Endothelial cell of umbilical vein (primary cell): ENCODE measurements around the gene OR6K2. TPM values are rescaled to one million over a fixed set of nuclear protein-coding genes. Genes with fewer than 3 reads are reported as not detected.

Experiments
- BruUV-seq: library from RNA; stranded (reverse); fragments of 400-500 nt; replicated peaks from 2 replicates; lab custom pipeline; 2021; lab: Mats Ljungman, UMichigan
- CTCF ChIA-PET: fragments of 300-600, 350-600 bp; sonication (Branson Sonifier 250); formaldehyde crosslinking; loops from one replicate; lab custom pipeline; 2021; ENCODE audit warnings: antibody characterized with exemption, inconsistent platforms; lab: Charles Lee
- POLR2A ChIA-PET: fragments of 300-600, 350-600 bp; sonication (Branson Sonifier 250); formaldehyde crosslinking; loops from one replicate; lab custom pipeline; 2021; ENCODE audit warnings: antibody characterized with exemption, inconsistent platforms; lab: Charles Lee
- DNase-seq: peaks from one replicate; pipeline ENCODE4 v3.0.0-alpha.2; 2011; ENCODE audit warnings: low read depth, low spot score
- FAIRE-seq: peaks from 2 replicates; lab custom pipeline; 2011; peaks lifted over from hg19 to GRCh38; lab: Jason Lieb, UNC
- H2AFZ ChIP-seq: 2 replicates; pipeline ENCODE4 v1.6.0; 2012; ENCODE audit warnings: low read depth, low read length, control low read depth, inconsistent platforms
- H3K27ac ChIP-seq: 2 replicates; pipeline ENCODE4 v1.5.1; 2011; ENCODE audit warnings: low read depth, mild to moderate bottlenecking, control low read depth, low read length, moderate library complexity; ENCODE audit not compliant: insufficient read depth
- H3K27me3 ChIP-seq, 2 experiments: 2 replicates each; pipeline versions ENCODE4 v1.6.0 to v1.6.1; 2011; ENCODE audit warnings: low read length in 2 of 2, mixed read lengths in 1 of 2; ENCODE audit not compliant: control insufficient read depth in 2 of 2, insufficient read depth in 2 of 2
- H3K36me3 ChIP-seq, 2 experiments: 2 replicates in 1 of 2; 3 replicates in 1 of 2; pipeline ENCODE4 v1.5.1; 2011; ENCODE audit warnings: low read length in 2 of 2, mild to moderate bottlenecking in 1 of 2, moderate library complexity in 1 of 2; ENCODE audit not compliant: control insufficient read depth in 2 of 2, insufficient read depth in 2 of 2; ENCODE audit errors: extremely low read depth in 1 of 2
- H3K4me1 ChIP-seq: 3 replicates; pipeline ENCODE4 v1.5.1; 2011; ENCODE audit warnings: mild to moderate bottlenecking, low read length; ENCODE audit not compliant: control insufficient read depth, insufficient read depth; ENCODE audit errors: extremely low read depth
- H3K4me2 ChIP-seq: 2 replicates; pipeline ENCODE4 v1.6.1; 2011; ENCODE audit warnings: low read length, control low read depth, mixed read lengths; ENCODE audit not compliant: insufficient read depth
- H3K4me3 ChIP-seq, 3 experiments: fragments of 200-600 bp in 1 of 3; sonication (generic), shearing (Covaris generic) in 1 of 3; replicated peaks in 1 of 3; 2 replicates each; pipeline ENCODE4 v1.5.1; 2011 to 2016; ENCODE audit warnings: control low read depth in 3 of 3, low read length in 3 of 3, mild to moderate bottlenecking in 2 of 3, inconsistent platforms in 1 of 3, low read depth in 1 of 3, moderate library complexity in 1 of 3; ENCODE audit not compliant: insufficient read depth in 1 of 3
- H3K79me2 ChIP-seq: 2 replicates; pipeline ENCODE4 v1.6.0; 2012; ENCODE audit warnings: low read length, inconsistent platforms; ENCODE audit not compliant: control insufficient read depth, insufficient read depth
- H3K9ac ChIP-seq: replicated peaks from 2 replicates; pipeline ENCODE3; 2011; ENCODE audit warnings: low read length, control low read depth; ENCODE audit not compliant: insufficient read depth; ENCODE audit errors: extremely low read depth
- H3K9me1 ChIP-seq: replicated peaks from 3 replicates; pipeline ENCODE4 v1.6.0; 2011; ENCODE audit warnings: mild to moderate bottlenecking, low read length; ENCODE audit not compliant: control insufficient read depth, insufficient read depth; ENCODE audit errors: extremely low read depth
- H3K9me3 ChIP-seq: replicated peaks from 2 replicates; pipeline ENCODE4 v1.5.1; 2012; ENCODE audit warnings: low read length, inconsistent platforms; ENCODE audit not compliant: control insufficient read depth, insufficient read depth
- H4K20me1 ChIP-seq: replicated peaks from 2 replicates; pipeline ENCODE3; 2011; ENCODE audit warnings: mild to moderate bottlenecking, low read length; ENCODE audit not compliant: control insufficient read depth, insufficient read depth; ENCODE audit errors: extremely low read depth
- CTCF ChIP-seq, 2 donors: IDR thresholded peaks; 1 replicate in 1 of 2; 2 replicates in 1 of 2; pipeline ENCODE4 v1.5.1; 2011; ENCODE audit warnings: low read length in 2 of 2, mild to moderate bottlenecking in 2 of 2, moderate library complexity in 2 of 2, control low read depth in 1 of 2, inconsistent platforms in 1 of 2, low read depth in 1 of 2; ENCODE audit not compliant: insufficient read depth in 1 of 2; ENCODE audit errors: extremely low read depth in 1 of 2
- EZH2 ChIP-seq: IDR thresholded peaks from 2 replicates; pipeline ENCODE4 v1.6.1; 2012; ENCODE audit warnings: borderline replicate concordance, low read depth, mild to moderate bottlenecking, moderate library complexity, low read length, inconsistent platforms; ENCODE audit not compliant: severe bottlenecking
- FOS ChIP-seq: IDR thresholded peaks from 2 replicates; pipeline ENCODE4 v1.6.1; 2011; ENCODE audit warnings: mild to moderate bottlenecking, low read length, moderate library complexity, borderline replicate concordance; ENCODE audit not compliant: insufficient read depth
- GATA2 ChIP-seq: IDR thresholded peaks from 2 replicates; pipeline ENCODE4 v1.7.0; 2011; ENCODE audit warnings: low read depth, mild to moderate bottlenecking, moderate library complexity, mixed read lengths, low read length; ENCODE audit not compliant: insufficient read length, insufficient read depth
- JUN ChIP-seq: IDR thresholded peaks from 2 replicates; pipeline ENCODE4 v1.6.1; 2011; ENCODE audit warnings: borderline replicate concordance, low read depth; ENCODE audit not compliant: insufficient read length, insufficient read depth
- MAX ChIP-seq: IDR thresholded peaks from 2 replicates; pipeline ENCODE4 v1.6.1; 2011; ENCODE audit not compliant: insufficient read depth, insufficient read length
- MYC ChIP-seq: IDR thresholded peaks from one replicate; pipeline ENCODE4 v1.6.1; 2011; ENCODE audit warnings: mild to moderate bottlenecking, low read depth, low read length
- POLR2A ChIP-seq: IDR thresholded peaks from 2 replicates; pipeline ENCODE4 v1.6.1; 2012; ENCODE audit warnings: low read depth, mild to moderate bottlenecking, control low read depth, low read length
- POLR2AphosphoS5 ChIP-seq: IDR thresholded peaks from 2 replicates; pipeline ENCODE4 v1.6.1; 2012; ENCODE audit warnings: low read depth, mild to moderate bottlenecking, control low read depth, low read length, moderate library complexity; ENCODE audit not compliant: insufficient read depth
- dilution Hi-C: fragments of 300-500 bp; cut with MboI; formaldehyde crosslinking; loops from one replicate; pipeline ENCODE4 v1.15.0; 2019; ENCODE audit warnings: low sequenced_read_pairs; ENCODE audit not compliant: extremely low pct_ligation_motif_present
- intact Hi-C: fragments of 100-400 bp; cut with micrococcal nuclease; formaldehyde crosslinking; loops from one replicate; pipeline ENCODE4 v1.10.0; 2022
- polyA plus RNA-seq, 4 experiments: library from polyadenylated mRNA; depleted of rRNA in 3 of 4; stranded (reverse) in 3 of 4; unstranded in 1 of 4; fragments of >200 nt; gene quantifications; 2 replicates each; pipeline versions ENCODE4 v1.2.1 to v1.2.3, GENCODE V29; 2011 to 2012; ENCODE audit warnings: missing spikeins in 1 of 4
- total RNA-seq: library from RNA; stranded (reverse); gene quantifications from 2 replicates; pipeline ENCODE4 v1.2.3, GENCODE V29; 2021

OR6K2 gene
- total and polyA plus RNA-seq, 2 donors (not counting 3 experiments of a cell fraction or from before 2014, with no cell fraction given) = not detected

DNA sequence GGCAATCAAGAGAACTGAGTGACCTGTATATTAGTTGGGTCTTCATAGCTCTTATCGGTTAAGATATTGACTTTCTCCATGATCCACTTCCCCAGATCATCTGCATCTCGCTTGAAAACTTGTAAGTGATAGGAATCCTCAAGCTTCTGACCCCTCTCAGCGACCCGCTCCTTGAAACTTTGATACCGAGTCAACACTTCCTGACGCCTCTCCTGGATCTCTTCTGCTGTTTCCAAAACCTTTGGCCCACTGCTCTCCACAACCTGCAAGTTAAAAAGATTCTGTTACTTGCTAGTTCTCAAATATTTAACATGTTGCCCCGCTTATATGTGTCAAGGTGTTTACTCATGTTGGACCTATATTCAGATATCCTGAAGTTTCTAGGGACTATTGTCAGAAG is 15.4 kb downstream of the OR6K2 start:
- no peak for TF ChIP-seq JUN
- TF ChIP-seq CTCF (IDR thresholded peaks at IDR 0.05; ENCODE audit: extremely low read depth in 1 of 2, insufficient read depth in 1 of 2, low read depth in 1 of 2, low read length in 2 of 2) = no peak
- no peak for TF ChIP-seq POLR2A
- no peak for TF ChIP-seq POLR2AphosphoS5
- no peak for TF ChIP-seq GATA2
- TF ChIP-seq EZH2 = no peak
- TF ChIP-seq MAX = no peak
- no peak for TF ChIP-seq FOS
- TF ChIP-seq MYC = no peak
- BruUV-seq = no TSS peak
- H3K9me3 ChIP-seq = no peaks in the 10 kb centered on the region
- dilution Hi-C loops = no loop called here
- H3K4me2 ChIP-seq = no peak overlapping the region
- H3K27ac ChIP-seq = no peak overlapping the region
- intact Hi-C loops = no loop called here
- H3K79me2 ChIP-seq = no peaks in the 10 kb centered on the region
- H3K9me1 ChIP-seq = no peaks in the 10 kb centered on the region
- no peak overlapping the region for H3K9ac ChIP-seq
- H3K4me3 ChIP-seq = no peak overlapping the region
- H2AFZ ChIP-seq = no peak overlapping the region
- H3K4me1 ChIP-seq = no peaks in the 10 kb centered on the region
- H3K36me3 ChIP-seq = no peaks in the 10 kb centered on the region
- no peaks in the 10 kb centered on the region for H4K20me1 ChIP-seq
- POLR2A ChIA-PET = no interaction called here
- no peak for FAIRE-seq
- H3K27me3 ChIP-seq = no peaks in the 10 kb centered on the region
- CTCF ChIA-PET = no interaction called here
- no peak for DNase-seq
